HEK293 (cell line): Measurements from ENCODE around the gene LAMA1.

Experiments
- CTCF ChIA-PET: fragments of 350-600 bp; formaldehyde crosslinking; extraction: SDS; loops from one replicate; lab custom pipeline; 2021; ENCODE audit warnings: antibody characterized with exemption; lab: Yijun Ruan, JAX
- POLR2A ChIA-PET: fragments of 300-600 bp; formaldehyde crosslinking; extraction: SDS; loops from one replicate; lab custom pipeline; 2020; ENCODE audit warnings: antibody characterized with exemption, inconsistent platforms; lab: Yijun Ruan, JAX
- H3K27ac ChIP-seq: fragments of 200-500 bp; sonication (Bioruptor generic); 2 replicates; pipeline ENCODE4 v1.5.1; 2014; ENCODE audit warnings: low read depth, low read length, control low read depth, inconsistent platforms; ENCODE audit errors: extremely low read depth
- H3K36me3 ChIP-seq, 2 experiments: fragments of 200-500 bp in 1 of 2; sonication (Bioruptor generic) in 1 of 2; 1 replicate in 1 of 2; 2 replicates in 1 of 2; pipeline ENCODE4 v1.5.1; 2014 to 2017; ENCODE audit warnings: inconsistent platforms in 2 of 2, low read length in 2 of 2; ENCODE audit not compliant: control insufficient read depth in 2 of 2, insufficient read depth in 1 of 2
- H3K4me1 ChIP-seq: fragments of 200-500 bp; sonication (Bioruptor generic); 2 replicates; pipeline ENCODE4 v1.5.1; 2014; ENCODE audit warnings: mild to moderate bottlenecking, low read length, inconsistent platforms; ENCODE audit not compliant: control insufficient read depth, insufficient read depth
- H3K4me3 ChIP-seq: 2 replicates; pipeline ENCODE4 v1.5.1; 2011; ENCODE audit warnings: low read depth, mild to moderate bottlenecking, control low read depth, low read length, moderate library complexity
- H3K9me3 ChIP-seq: fragments of 200-500 bp; sonication (Bioruptor generic); 2 replicates; pipeline ENCODE4 v1.5.1; 2014; ENCODE audit warnings: low read depth, low read length, inconsistent platforms; ENCODE audit not compliant: control insufficient read depth, insufficient read depth
- FEZF1 ChIP-seq: fragments of 450-650 bp; formaldehyde crosslinking; IDR thresholded peaks from 2 replicates; pipeline ENCODE4 v1.5.1; 2016; ENCODE audit warnings: missing biosample characterization, missing genetic modification characterization
- INSM2 ChIP-seq: fragments of 450-650 bp; formaldehyde crosslinking; IDR thresholded peaks from 2 replicates; pipeline ENCODE4 v1.5.1; 2016; ENCODE audit warnings: missing biosample characterization, missing genetic modification characterization
- PBX3 ChIP-seq: sonication (generic); formaldehyde crosslinking; IDR thresholded peaks from 2 replicates; pipeline ENCODE4 v1.8.1; 2022; ENCODE audit warnings: mild to moderate bottlenecking, moderate library complexity, missing genetic modification reagents
- REPIN1 ChIP-seq: fragments of 450-650 bp; formaldehyde crosslinking; IDR thresholded peaks from 2 replicates; pipeline ENCODE4 v1.5.1; 2017; ENCODE audit warnings: missing biosample characterization, missing genetic modification characterization, low read depth
- SETDB1 ChIP-seq: IDR thresholded peaks from one replicate; pipeline ENCODE4 v1.6.1; 2017; ENCODE audit warnings: mild to moderate bottlenecking, low read length, moderate library complexity, mixed read lengths; ENCODE audit not compliant: insufficient read length
- TCF7L2 ChIP-seq: IDR thresholded peaks from 2 replicates; pipeline ENCODE4 v1.6.1; 2011; ENCODE audit warnings: low read depth, mild to moderate bottlenecking, inconsistent platforms, low read length, moderate library complexity, borderline replicate concordance
- TRIM28 ChIP-seq: IDR thresholded peaks from 2 replicates; pipeline ENCODE4 v1.6.1; 2011; ENCODE audit warnings: low read length, control low read depth, borderline replicate concordance
- TSHZ1 ChIP-seq: fragments of 450-650 bp; formaldehyde crosslinking; IDR thresholded peaks from 2 replicates; pipeline ENCODE4 v1.5.1; 2016; ENCODE audit warnings: missing biosample characterization, missing genetic modification characterization, borderline replicate concordance
- ZFP37 ChIP-seq: fragments of 450-650 bp; formaldehyde crosslinking; IDR thresholded peaks from 2 replicates; pipeline ENCODE4 v1.5.1; 2016; ENCODE audit warnings: missing biosample characterization, missing genetic modification characterization
- ZNF10 ChIP-seq: fragments of 450-650 bp; formaldehyde crosslinking; IDR thresholded peaks from 2 replicates; pipeline ENCODE4 v1.5.1; 2017; ENCODE audit warnings: missing biosample characterization, missing genetic modification characterization
- ZNF112 ChIP-seq: fragments of 450-650 bp; formaldehyde crosslinking; IDR thresholded peaks from 2 replicates; pipeline ENCODE4 v1.5.0; 2017; ENCODE audit warnings: missing biosample characterization, missing genetic modification characterization
- ZNF146 ChIP-seq: fragments of 450-650 bp; formaldehyde crosslinking; IDR thresholded peaks from 2 replicates; pipeline ENCODE4 v1.5.1; 2016; ENCODE audit warnings: missing biosample characterization, missing genetic modification characterization
- ZNF169 ChIP-seq: fragments of 450-650 bp; formaldehyde crosslinking; IDR thresholded peaks from 2 replicates; pipeline ENCODE4 v1.5.1; 2016; ENCODE audit warnings: missing biosample characterization, missing genetic modification characterization
- ZNF184 ChIP-seq: fragments of 450-650 bp; IDR thresholded peaks from 2 replicates; pipeline ENCODE4 v1.5.1; 2018; ENCODE audit warnings: missing biosample characterization, mild to moderate bottlenecking, missing genetic modification characterization
- ZNF2 ChIP-seq: fragments of 450-650 bp; formaldehyde crosslinking; IDR thresholded peaks from 2 replicates; pipeline ENCODE4 v1.5.1; 2016; ENCODE audit warnings: missing biosample characterization, missing genetic modification characterization
- ZNF37A ChIP-seq: fragments of 450-650 bp; IDR thresholded peaks from 2 replicates; pipeline ENCODE4 v1.5.1; 2018; ENCODE audit warnings: missing biosample characterization, missing genetic modification characterization
- ZNF600 ChIP-seq: fragments of 450-650 bp; formaldehyde crosslinking; IDR thresholded peaks from 2 replicates; pipeline ENCODE4 v1.5.1; 2016; ENCODE audit warnings: missing biosample characterization, missing genetic modification characterization
- ZNF664 ChIP-seq: fragments of 450-650 bp; formaldehyde crosslinking; IDR thresholded peaks from 2 replicates; pipeline ENCODE4 v1.5.1; 2016; ENCODE audit warnings: missing biosample characterization, missing genetic modification characterization
- ZNF670 ChIP-seq: fragments of 450-650 bp; formaldehyde crosslinking; IDR thresholded peaks from 2 replicates; pipeline ENCODE4 v1.5.1; 2016; ENCODE audit warnings: missing biosample characterization, missing genetic modification characterization, low read depth
- ZNF704 ChIP-seq: fragments of 450-650 bp; formaldehyde crosslinking; IDR thresholded peaks from 2 replicates; pipeline ENCODE4 v1.5.1; 2016; ENCODE audit warnings: missing biosample characterization, missing genetic modification characterization
- ZNF776 ChIP-seq: fragments of 450-650 bp; formaldehyde crosslinking; IDR thresholded peaks from 2 replicates; pipeline ENCODE4 v1.5.0; 2017; ENCODE audit warnings: missing biosample characterization, missing genetic modification characterization, borderline replicate concordance
- ZNF792 ChIP-seq: fragments of 450-650 bp; formaldehyde crosslinking; IDR thresholded peaks from 2 replicates; pipeline ENCODE4 v1.5.1; 2016; ENCODE audit warnings: missing biosample characterization, missing genetic modification characterization
- TF ChIP-seq, protein P1 (sequence below): fragments of 450-650 bp; IDR thresholded peaks from 2 replicates; pipeline ENCODE4 v1.5.1; 2018; ENCODE audit warnings: missing biosample characterization, missing genetic modification characterization
- TF ChIP-seq, protein P2 (sequence below): fragments of 450-650 bp; formaldehyde crosslinking; IDR thresholded peaks from 2 replicates; pipeline ENCODE4 v1.5.1; 2016; ENCODE audit warnings: missing biosample characterization, missing genetic modification characterization

LAMA1 gene

GRCh38 chr18:7082671-7083070 lies 34.9 kb downstream of the LAMA1 start:
- no peak for TF ChIP-seq TCF7L2
- no peak for TF ChIP-seq ZFP37
- no peak for TF ChIP-seq ZNF2 (tag by site-specific recombination)
- no peak for TF ChIP-seq ZNF776 (tag by site-specific recombination)
- no peak for TF ChIP-seq ZNF184 (tag by site-specific recombination)
- TF ChIP-seq ZNF169, result no peak
- ChIA-PET CTCF (interaction anchor here (0.5 to 0.7 kb wide), 3 partner anchors 41 to 534 kb away, joined by 4 to 5 read pairs (median 4); no protein-coding TSS in a partner anchor), POLR2A (no interaction called here)

GRCh38 chr18:7079231-7079630 lies 38.4 kb downstream of the LAMA1 start:
- no peaks in the 10 kb centered on the region for H3K36me3 ChIP-seq
- no peak overlapping the region for H3K4me3 ChIP-seq
- no peaks in the 10 kb centered on the region for H3K9me3 ChIP-seq
- no peaks in the 10 kb centered on the region for H3K4me1 ChIP-seq
- TF ChIP-seq REPIN1 (no peak), ZNF670 (tag by site-specific recombination) (no peak), ZNF600 (tag by site-specific recombination) (no peak), ZNF10 (tag by site-specific recombination) (no peak), TRIM28 (no peak), FEZF1 (no peak), ZNF2 (tag by site-specific recombination) (no peak), ZNF792 (tag by site-specific recombination) (no peak), ZNF146 (tag by site-specific recombination) (no peak), ZNF112 (tag by site-specific recombination) (no peak)
- CTCF ChIA-PET, result interaction anchor here (0.6 to 1.0 kb wide), 2 partner anchors 41 to 190 kb away, joined by 3 to 4 read pairs; no protein-coding TSS in a partner anchor
- H3K27ac ChIP-seq, result no peak overlapping the region
- POLR2A ChIA-PET, result no interaction called here

More at GRCh38 chr18:7082671-7083070, 34.9 kb downstream of the LAMA1 start:
- H3K27ac ChIP-seq, result no peak overlapping the region
- no peaks in the 10 kb centered on the region for H3K4me1 ChIP-seq
- H3K36me3 ChIP-seq, result no peaks in the 10 kb centered on the region
- no peak overlapping the region for H3K4me3 ChIP-seq
- H3K9me3 ChIP-seq, result no peaks in the 10 kb centered on the region

- Histone ChIP-seq H3K4me3 (no peak overlapping the region), H3K4me1 (no peaks in the 10 kb centered on the region), H3K36me3 (no peaks in the 10 kb centered on the region), H3K27ac (no peak overlapping the region), H3K9me3 (no peaks in the 10 kb centered on the region)
- CTCF ChIA-PET, result interaction anchor here (0.6 kb wide), 1 partner anchor 7 kb away, joined by 3 read pairs; no protein-coding TSS in a partner anchor
- TF ChIP-seq ZNF37A (tag by site-specific recombination) (no peak), TSHZ1 (tag by site-specific recombination) (no peak), ZNF664 (tag by site-specific recombination) (no peak), INSM2 (no peak), ZNF704 (no peak), PBX3 (CRISPR knock-in tag) (no peak), SETDB1 (no peak)
- TF ChIP-seq, protein P1, sequence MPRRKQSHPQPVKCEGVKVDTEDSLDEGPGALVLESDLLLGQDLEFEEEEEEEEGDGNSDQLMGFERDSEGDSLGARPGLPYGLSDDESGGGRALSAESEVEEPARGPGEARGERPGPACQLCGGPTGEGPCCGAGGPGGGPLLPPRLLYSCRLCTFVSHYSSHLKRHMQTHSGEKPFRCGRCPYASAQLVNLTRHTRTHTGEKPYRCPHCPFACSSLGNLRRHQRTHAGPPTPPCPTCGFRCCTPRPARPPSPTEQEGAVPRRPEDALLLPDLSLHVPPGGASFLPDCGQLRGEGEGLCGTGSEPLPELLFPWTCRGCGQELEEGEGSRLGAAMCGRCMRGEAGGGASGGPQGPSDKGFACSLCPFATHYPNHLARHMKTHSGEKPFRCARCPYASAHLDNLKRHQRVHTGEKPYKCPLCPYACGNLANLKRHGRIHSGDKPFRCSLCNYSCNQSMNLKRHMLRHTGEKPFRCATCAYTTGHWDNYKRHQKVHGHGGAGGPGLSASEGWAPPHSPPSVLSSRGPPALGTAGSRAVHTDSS (tag by site-specific recombination), result no peak
- TF ChIP-seq, protein P2, sequence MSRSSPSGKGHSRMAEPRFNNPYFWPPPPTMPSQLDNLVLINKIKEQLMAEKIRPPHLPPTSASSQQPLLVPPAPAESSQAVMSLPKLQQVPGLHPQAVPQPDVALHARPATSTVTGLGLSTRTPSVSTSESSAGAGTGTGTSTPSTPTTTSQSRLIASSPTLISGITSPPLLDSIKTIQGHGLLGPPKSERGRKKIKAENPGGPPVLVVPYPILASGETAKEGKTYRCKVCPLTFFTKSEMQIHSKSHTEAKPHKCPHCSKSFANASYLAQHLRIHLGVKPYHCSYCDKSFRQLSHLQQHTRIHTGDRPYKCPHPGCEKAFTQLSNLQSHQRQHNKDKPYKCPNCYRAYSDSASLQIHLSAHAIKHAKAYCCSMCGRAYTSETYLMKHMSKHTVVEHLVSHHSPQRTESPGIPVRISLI (tag by site-specific recombination), result no peak
- POLR2A ChIA-PET, result no interaction called here
Observed at GRCh38 chr18:7072593-7072992, 45.0 kb downstream of the LAMA1 start.
